HL-60 (cell line): Measurements from ENCODE around the gene RNASEL.

Experiments used
- DNase-seq, 2 experiments: peaks; one replicate each; pipeline ENCODE4 v3.0.0-alpha.2; 2010 to 2020; ENCODE audit warnings: low read depth in 1 of 2, low spot score in 1 of 2
- H3K27ac ChIP-seq: fragments of 250-450 bp; sonication (Bioruptor Pico); replicated peaks from 2 replicates; pipeline ENCODE4 v1.5.1; 2020; ENCODE audit warnings: mild to moderate bottlenecking, moderate library complexity
- H3K27me3 ChIP-seq: fragments of 250-450 bp; sonication (Bioruptor Pico); 2 replicates; pipeline ENCODE4 v1.5.1; 2021; ENCODE audit warnings: mild to moderate bottlenecking, moderate library complexity; ENCODE audit not compliant: insufficient read depth, poor library complexity, severe bottlenecking
- H3K4me3 ChIP-seq: replicated peaks from 2 replicates; pipeline ENCODE4 v1.5.1; 2011; ENCODE audit warnings: mild to moderate bottlenecking, control low read depth, low read length; ENCODE audit not compliant: insufficient read depth
- GABPA ChIP-seq: IDR thresholded peaks from 2 replicates; pipeline ENCODE4 v1.6.1; 2012; ENCODE audit warnings: low read depth
- POLR2AphosphoS5 ChIP-seq: IDR thresholded peaks from 2 replicates; pipeline ENCODE4 v1.6.1; 2012; ENCODE audit warnings: low read depth
- SPI1 ChIP-seq: IDR thresholded peaks from 2 replicates; pipeline ENCODE4 v1.6.1; 2012; ENCODE audit warnings: low read depth, mild to moderate bottlenecking, borderline replicate concordance
- TF ChIP-seq, protein P1 (sequence below): IDR thresholded peaks from one replicate; pipeline ENCODE4 v1.5.1; 2011; ENCODE audit warnings: low read length, control low read depth, inconsistent platforms; ENCODE audit not compliant: insufficient read depth
- TF ChIP-seq, protein P2 (sequence below): IDR thresholded peaks from 2 replicates; pipeline ENCODE4 v1.6.1; 2012; ENCODE audit warnings: low read depth; ENCODE audit not compliant: insufficient replicate concordance

The RNASEL gene

DNA sequence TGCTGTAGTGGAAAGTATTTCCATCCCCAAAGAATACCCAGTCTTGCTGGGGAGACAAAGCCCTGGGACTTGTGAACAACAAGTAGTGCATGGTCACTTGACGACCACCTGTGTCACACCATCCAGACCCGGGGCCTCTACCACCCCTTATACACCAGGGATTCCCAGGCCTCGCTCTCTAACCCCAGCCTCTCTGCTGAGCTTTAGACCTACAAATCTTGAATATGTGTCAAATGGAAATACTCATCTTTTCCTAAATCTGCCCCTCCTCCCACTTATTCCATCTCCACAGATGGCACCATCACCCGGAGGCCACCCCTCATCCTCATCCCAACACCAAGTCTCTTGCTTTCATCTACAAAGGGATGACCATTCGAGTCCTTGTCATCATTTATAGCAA lies 875 bp upstream of the RNASEL start:
- Histone ChIP-seq H3K27me3 (no peaks in the 10 kb centered on the region), H3K4me3 (no peak overlapping the region), H3K27ac (no peak overlapping the region)
- TF ChIP-seq POLR2AphosphoS5, result no peak
- TF ChIP-seq, protein P1, sequence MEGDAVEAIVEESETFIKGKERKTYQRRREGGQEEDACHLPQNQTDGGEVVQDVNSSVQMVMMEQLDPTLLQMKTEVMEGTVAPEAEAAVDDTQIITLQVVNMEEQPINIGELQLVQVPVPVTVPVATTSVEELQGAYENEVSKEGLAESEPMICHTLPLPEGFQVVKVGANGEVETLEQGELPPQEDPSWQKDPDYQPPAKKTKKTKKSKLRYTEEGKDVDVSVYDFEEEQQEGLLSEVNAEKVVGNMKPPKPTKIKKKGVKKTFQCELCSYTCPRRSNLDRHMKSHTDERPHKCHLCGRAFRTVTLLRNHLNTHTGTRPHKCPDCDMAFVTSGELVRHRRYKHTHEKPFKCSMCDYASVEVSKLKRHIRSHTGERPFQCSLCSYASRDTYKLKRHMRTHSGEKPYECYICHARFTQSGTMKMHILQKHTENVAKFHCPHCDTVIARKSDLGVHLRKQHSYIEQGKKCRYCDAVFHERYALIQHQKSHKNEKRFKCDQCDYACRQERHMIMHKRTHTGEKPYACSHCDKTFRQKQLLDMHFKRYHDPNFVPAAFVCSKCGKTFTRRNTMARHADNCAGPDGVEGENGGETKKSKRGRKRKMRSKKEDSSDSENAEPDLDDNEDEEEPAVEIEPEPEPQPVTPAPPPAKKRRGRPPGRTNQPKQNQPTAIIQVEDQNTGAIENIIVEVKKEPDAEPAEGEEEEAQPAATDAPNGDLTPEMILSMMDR, result no peak
- TF ChIP-seq SPI1, result no peak
- TF ChIP-seq, protein P2, sequence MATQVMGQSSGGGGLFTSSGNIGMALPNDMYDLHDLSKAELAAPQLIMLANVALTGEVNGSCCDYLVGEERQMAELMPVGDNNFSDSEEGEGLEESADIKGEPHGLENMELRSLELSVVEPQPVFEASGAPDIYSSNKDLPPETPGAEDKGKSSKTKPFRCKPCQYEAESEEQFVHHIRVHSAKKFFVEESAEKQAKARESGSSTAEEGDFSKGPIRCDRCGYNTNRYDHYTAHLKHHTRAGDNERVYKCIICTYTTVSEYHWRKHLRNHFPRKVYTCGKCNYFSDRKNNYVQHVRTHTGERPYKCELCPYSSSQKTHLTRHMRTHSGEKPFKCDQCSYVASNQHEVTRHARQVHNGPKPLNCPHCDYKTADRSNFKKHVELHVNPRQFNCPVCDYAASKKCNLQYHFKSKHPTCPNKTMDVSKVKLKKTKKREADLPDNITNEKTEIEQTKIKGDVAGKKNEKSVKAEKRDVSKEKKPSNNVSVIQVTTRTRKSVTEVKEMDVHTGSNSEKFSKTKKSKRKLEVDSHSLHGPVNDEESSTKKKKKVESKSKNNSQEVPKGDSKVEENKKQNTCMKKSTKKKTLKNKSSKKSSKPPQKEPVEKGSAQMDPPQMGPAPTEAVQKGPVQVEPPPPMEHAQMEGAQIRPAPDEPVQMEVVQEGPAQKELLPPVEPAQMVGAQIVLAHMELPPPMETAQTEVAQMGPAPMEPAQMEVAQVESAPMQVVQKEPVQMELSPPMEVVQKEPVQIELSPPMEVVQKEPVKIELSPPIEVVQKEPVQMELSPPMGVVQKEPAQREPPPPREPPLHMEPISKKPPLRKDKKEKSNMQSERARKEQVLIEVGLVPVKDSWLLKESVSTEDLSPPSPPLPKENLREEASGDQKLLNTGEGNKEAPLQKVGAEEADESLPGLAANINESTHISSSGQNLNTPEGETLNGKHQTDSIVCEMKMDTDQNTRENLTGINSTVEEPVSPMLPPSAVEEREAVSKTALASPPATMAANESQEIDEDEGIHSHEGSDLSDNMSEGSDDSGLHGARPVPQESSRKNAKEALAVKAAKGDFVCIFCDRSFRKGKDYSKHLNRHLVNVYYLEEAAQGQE, result no peak
- TF ChIP-seq GABPA, result no peak
- DNase-seq, result no peak

DNA sequence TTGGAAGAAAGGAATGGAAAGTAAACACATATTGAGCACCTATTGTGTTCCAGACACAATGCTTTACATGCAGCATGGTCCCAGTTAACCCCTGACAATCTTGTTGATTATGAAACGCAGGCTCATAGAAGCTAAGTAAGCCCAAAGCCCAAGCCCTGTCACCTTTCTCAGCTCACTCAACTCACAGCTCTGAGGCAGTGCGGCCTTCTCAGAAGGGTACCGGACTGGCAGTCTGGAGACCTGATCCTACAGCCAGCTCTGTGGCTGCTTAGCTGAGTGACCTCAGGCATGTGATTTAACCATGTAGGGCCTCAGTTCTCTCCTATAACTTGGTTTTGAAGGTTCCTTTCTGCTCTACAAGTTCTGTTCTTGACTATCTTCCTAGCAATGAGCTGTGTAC lies 464 bp upstream of the RNASEL start:
- H3K27me3 ChIP-seq, result no peaks in the 10 kb centered on the region
- no peak overlapping the region for H3K27ac ChIP-seq
- no peak for TF ChIP-seq GABPA
- TF ChIP-seq, protein P1, result no peak
- TF ChIP-seq, protein P2, result no peak
- no peak for TF ChIP-seq SPI1
- no peak for TF ChIP-seq POLR2AphosphoS5
- no peak for DNase-seq
- H3K4me3 ChIP-seq, result no peak overlapping the region; the same call in 1 of the 2 replicates

DNA sequence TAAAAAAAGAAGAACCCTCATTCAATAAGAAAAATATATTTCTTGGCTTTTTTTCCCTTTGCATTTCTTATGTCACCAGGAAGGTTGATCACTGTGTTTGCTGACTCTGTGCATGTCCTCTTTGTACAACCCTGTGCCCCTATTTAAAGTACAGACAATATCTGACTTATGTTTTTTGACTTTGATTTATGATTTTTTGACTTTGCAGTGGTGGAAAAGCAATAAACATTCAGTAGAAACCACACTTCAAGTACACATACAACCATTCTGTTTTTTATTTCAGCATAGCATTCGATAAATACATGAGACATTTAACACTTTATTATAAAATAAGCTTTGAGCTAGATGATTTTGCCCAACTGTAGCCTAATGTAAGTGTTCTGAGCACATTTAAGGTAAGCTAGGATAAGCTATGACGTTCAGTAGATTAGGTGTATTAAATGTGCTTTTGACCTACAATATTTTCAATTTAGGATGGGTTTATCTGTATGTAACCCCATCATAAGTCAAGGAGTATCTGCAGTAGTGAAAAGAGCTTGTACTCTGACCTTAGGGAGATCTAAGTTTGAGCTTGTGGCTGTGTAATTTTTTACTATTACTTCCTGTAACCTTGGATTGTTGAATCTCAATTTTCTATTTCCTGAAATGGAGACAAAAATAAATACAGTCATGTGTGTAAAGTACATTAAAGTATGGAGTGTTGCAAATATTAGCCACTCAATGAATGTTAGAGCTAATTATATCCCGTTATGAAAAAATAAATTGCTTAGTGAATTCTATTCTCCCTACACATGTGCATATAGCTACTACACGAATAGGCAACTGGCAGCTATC lies 1.2 kb downstream of the RNASEL start:
- Histone ChIP-seq H3K4me3 (peak overlapping the region; percentile 80), H3K27ac (peak overlapping the region; percentile 93), H3K27me3 (no peaks in the 10 kb centered on the region)
- TF ChIP-seq POLR2AphosphoS5 (no peak), GABPA (no peak), SPI1 (no peak)
- TF ChIP-seq, protein P1, result no peak
- TF ChIP-seq, protein P2, result no peak
- DNase-seq, result no peak
